Left lobe of liver (tissue), 2 donors: ENCODE measurements around the gene SLC25A10. TPM values are rescaled to one million over a fixed set of nuclear protein-coding genes. Genes with fewer than 3 reads are reported as not detected.

Experiments used
- ATAC-seq: fragments of 200-7000 bp; cut with Tn5 transposase; one replicate; pipeline ENCODE4 v1.9.1; 2020; ENCODE audit warnings: mild to moderate bottlenecking, moderate library complexity
- DNase-seq: peaks from one replicate; pipeline ENCODE4 v3.0.0-alpha.2; 2020; ENCODE audit warnings: low spot score
- total RNA-seq: library from RNA; stranded (reverse); gene quantifications from one replicate; pipeline ENCODE4 v1.2.1, GENCODE V29; 2021
- donor health status: DM: no; HTN: no; CAD: no; lungs with moderate emphysema.
- donor health status: DM: no; HTN: yes; CAD: no.

SLC25A10 gene
- total RNA-seq, 1 donor from 2014 or later: 105 TPM

- ATAC-seq (no peak), DNase-seq (no peak)
Observed at GRCh38 chr17:81705518-81706231, 6.4 kb upstream of the SLC25A10 start.

DNA sequence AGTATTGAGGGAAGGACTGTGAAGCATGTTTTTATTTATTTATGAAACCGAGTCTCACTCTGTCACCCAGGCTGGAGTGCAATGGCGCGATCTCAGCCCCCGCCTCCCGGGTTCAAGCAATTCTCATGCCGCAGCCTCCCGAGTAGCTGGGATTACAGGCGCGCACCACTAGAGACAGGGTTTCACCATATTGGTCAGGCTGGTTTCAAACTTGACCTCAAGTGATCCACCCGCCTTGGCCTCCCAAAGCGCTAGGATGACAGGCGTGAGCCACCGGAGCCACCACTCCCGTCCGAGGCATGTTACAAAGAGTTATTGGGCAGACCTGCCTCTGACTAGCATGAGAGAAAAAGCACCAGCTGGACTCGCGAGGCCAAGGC lies 5.9 kb upstream of the SLC25A10 start:
- ATAC-seq (no peak), DNase-seq (no peak)

- no peak for ATAC-seq
- no peak for DNase-seq
Observed at GRCh38 chr17:81706757-81707624, 5.1 kb upstream of the SLC25A10 start.

- ATAC-seq (no peak), DNase-seq (no peak)
Observed at GRCh38 chr17:81707725-81708646, 4.1 kb upstream of the SLC25A10 start.

DNA sequence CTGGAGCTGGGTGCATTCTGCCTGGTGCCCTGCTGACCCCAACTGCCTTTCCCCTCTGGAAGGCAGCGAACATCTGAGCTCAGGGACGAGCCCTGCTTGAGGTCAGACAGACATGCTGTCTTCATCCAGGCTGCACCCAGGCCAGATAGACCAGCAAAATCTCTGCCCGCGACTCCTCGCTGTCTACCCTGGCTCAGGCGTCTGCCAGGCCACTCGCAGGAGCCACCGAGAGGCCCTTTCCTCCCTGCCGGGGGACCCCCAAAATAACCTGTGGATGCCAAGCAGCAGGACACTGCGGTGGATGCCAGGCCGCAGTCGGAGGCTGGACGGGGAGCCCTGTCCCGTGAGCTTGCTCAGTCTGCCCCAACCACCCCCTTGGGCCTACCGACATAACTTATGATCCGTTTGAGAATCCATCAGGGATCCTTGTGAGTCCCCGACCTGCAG lies 3.3 kb upstream of the SLC25A10 start:
- no peak for DNase-seq
- no peak for ATAC-seq

GRCh38 chr17:81710514-81711308 lies 1.4 kb upstream of the SLC25A10 start:
- ATAC-seq: peak; percentile 8
- no peak for DNase-seq

DNA sequence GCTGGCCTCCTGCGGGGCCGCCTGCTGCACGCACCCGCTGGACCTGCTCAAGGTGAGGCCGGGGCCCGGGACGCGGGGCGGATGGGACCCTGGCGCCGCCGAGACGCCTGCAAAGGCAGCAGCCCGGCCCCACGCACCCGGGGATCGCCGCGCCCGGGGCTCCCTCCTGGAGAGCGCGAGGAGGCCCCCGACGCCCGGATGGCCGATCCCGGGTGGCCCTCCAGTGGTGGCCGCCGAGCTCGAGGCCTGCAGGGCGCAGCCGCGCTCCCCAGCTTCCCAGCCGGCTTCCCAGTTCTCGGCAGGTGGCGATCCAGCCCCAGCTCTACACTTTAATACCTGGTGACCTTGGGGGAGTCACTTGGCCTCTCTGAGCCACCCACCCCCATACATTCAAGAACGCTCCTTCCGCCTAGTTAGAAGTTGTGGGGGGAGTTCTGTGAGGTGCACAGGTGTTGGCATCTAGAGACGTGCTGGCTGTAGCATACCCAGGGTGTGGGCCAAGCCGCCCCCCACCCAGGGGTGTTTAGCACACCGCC lies 452 bp downstream of the SLC25A10 start:
- DNase-seq: no peak
- ATAC-seq: peak; percentile 1

DNA sequence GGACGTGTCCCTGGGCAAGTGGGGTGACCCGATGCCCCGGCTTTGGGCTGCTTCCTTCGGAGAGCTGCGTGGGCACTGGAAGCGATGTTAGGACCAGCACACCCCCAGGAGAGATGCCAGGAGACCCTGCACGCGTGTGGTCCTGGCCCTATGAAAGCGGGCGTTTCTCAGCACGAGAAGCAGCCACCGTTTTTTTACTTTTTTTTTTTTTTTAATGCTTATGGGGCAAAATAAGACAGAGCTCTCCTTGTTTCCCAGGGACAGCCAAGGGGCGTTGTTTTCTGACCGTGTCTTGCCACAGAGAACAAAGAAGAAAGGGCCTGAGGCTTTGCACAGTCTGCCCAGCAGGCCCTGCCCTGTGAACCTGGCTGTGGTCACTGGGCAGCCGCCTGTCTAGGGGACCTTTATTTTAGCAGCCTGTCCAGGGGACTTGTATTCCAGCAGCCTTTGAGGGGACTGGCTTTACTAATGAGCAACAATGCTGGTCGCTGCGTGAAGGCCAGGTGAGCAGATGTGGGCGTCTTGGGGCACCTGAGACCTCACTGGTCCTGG lies 996 bp downstream of the SLC25A10 start:
- DNase-seq: no peak
- ATAC-seq: peak; percentile 3

DNA sequence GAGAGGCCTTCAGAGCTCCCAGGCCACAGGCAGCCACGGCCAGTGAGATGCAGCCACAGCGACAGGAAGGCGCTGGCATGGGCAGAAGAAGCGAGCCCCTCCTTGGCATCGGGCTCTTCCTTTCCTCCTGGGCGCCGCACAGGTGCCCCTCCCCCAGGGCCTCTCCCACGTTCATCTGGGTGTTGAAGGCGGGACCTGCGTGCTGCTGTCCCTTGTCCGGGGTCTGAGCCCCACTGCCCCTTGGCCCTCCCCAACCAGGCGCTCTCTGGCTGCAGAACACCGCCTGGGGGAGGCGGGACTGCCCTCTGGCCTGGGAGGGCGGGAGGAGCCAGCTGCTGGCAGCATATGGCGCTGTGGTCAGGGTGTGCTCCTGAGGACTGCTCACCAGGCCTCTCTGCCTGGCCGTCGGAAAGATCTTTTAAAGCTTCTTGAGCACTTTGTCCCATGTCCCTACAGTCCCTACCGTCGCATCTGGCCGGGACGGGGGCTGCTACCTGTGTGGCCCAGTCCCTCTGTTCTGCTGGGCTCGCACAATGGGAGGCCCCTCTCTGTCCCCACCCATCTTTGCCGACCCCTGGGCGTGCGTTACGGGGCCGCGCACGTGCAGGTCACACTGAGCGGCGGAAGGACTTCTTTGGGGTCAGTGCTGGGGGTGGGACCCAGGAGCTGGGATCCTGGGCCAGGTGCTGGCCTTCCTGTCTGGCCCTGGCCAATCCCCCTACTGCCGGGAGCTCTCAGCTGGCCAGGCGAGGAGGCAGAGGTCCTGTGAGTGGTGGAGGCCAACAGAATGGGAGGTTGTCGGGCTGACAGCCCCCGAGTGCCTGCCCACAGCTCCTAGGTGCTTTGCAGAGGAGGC lies 1.7 kb downstream of the SLC25A10 start:
- DNase-seq (peak; percentile 95), ATAC-seq (peak; percentile 71)

DNA sequence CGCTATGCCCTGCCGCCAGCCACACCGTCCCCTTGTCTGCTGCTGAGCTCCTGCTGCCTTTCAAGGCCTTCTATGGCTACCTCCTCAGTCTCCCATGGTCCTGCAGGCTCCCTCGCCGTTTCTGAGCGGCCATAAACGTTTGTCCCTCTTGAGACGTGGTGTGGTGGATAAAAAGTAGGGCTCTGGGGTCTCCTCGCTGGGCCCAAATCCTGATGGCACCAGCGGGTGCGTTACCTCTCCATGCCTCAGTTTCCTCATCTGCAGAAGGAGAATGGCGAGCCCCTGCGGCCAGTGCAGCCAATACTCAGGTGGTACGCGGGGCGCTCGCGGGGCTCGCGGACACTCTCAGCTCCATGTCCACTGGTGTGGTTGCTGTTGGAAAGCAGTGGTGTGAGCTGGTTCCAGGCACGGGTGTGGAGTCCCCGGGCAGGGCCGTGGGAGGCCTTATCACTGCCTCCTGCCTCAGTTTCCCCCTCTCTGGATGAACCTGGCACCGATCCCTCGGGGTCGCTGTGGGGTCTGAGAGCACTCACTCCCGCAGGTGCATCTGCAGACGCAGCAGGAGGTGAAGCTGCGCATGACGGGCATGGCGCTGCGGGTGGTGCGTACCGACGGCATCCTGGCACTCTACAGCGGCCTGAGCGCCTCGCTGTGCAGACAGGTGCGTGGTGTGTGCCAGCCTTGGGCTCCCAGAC lies 2.5 kb downstream of the SLC25A10 start:
- DNase-seq (no peak), ATAC-seq (no peak)

DNA sequence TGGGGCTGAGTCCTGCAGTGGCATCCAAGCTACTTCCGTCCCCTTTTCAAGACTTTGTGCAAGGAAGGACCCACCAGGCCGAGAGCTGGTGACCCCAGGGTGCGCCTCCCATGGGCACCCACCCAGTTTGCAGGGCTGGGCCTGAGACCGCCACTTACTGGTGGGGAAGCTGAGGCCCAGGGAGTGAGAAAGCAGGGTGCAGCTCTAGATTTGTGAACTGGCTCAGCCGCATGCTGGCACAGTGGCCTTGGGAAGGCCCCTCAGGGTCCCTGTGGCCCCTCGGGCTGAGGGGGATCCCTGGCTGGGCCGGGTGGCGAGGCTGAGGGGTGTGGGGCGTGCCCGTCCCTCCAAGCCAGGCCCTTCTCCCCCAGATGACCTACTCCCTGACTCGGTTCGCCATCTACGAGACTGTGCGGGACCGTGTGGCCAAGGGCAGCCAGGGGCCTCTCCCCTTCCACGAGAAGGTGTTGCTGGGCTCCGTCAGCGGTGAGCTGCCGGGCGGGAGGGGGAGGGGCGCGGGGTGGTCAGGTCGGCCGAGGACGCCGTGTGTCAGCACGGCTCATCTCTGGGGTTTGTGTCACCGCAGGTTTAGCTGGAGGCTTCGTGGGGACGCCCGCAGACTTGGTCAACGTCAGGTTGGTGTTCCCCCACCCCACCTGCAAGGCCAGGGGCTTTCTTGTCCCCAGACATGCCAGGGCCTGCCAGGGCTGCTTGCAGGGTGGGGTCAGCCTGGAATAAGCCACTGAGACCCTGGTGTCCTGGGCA lies 3.2 kb downstream of the SLC25A10 start:
- no peak for DNase-seq
- ATAC-seq: no peak

- no peak for ATAC-seq
- DNase-seq: no peak
Observed at GRCh38 chr17:81715872-81716673, 4.0 kb downstream of the SLC25A10 start.

GRCh38 chr17:81716674-81716996 lies 4.6 kb downstream of the SLC25A10 start:
- no peak for ATAC-seq
- DNase-seq: no peak

DNA sequence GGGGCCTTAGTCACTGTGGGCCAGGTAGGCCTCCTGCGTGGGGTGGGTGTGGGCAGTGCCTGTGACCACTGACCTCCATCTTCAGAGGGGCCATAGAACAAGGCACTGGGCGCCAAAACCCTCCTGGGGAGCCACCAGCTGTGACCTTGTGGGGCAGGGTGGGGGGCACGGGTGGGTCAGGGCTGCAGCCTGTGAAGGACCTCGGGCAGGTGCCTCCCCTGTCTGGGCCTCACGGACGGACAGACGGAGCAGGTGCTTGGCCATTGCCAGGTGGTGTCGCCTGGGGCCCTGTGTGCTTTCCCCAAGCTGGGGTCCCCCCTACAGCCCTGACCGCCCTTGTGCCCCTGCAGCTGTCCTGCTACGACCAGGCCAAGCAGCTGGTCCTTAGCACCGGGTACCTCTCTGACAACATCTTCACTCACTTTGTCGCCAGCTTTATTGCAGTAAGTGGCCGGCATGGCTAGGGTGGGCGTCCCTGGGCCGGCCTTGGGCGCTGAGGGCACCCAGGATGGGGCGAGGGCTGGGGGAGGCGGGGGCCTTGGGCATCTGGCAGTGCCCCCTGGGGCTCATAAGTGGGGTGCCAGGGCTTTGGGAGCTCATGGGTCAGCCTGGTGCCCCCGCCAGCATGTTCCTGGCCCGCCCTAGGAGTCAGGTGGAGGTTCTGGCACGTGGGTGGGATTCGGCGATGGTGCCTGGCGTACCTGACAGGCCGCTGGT lies 5.1 kb downstream of the SLC25A10 start:
- ATAC-seq (no peak), DNase-seq (no peak)

- DNase-seq (no peak), ATAC-seq (no peak)
Observed at GRCh38 chr17:81717766-81718089, 5.6 kb downstream of the SLC25A10 start.
